HG02759 (cell line): ENCODE results near the gene UCP3.
A peak's percentile ranks its signal among the peaks of the same experiment; 100 is the strongest.

Experiments used
- ATAC-seq: cut with Tn5 transposase; IDR thresholded peaks from one replicate; pipeline ENCODE4 v1.9.1; 2021; ENCODE audit warnings: mild to moderate bottlenecking, moderate library complexity; ENCODE audit not compliant: unreplicated experiment

UCP3 gene, protein sequence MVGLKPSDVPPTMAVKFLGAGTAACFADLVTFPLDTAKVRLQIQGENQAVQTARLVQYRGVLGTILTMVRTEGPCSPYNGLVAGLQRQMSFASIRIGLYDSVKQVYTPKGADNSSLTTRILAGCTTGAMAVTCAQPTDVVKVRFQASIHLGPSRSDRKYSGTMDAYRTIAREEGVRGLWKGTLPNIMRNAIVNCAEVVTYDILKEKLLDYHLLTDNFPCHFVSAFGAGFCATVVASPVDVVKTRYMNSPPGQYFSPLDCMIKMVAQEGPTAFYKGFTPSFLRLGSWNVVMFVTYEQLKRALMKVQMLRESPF

DNA sequence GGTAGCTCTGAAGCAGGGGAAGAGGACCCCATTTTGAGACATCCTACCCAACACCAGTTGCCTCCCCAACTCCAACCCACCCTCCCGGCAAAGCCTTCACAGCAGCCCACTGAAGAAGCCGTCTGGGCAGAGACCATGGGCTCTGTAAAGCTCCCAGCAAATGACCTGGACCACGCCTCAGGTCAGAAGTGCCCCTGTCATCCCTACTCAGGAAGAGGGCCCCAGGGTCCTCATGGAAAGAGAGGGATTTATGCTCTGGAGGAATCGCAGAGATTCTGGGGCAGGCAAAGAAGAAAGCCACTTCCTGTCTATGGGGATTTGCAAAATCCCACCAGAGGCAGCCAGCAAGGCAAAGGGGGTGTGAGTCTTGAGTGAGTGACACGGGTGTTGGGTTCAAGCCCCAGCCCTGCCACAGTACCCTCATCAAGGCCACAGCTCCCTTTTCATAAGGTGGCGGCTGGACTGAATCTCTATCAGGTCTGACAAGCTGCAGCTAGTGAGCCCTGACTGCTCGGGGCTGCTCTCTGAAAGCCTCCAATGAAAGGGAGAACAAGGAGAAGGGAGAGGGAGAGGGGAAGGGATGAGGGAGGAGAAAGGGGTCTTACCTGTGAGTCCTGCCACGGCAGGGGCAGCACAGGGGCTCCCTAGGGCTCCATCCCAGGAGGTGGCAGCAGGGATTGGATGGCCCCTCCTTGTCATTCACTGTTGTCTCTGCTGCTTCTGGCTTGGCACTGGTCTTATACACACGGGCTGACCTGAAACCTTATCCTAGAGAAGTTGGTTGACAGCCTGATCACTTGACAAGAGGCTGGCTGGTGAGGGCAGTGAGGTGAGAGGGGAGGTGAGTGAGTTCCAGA is at the start of gene UCP3:
Gene UCP3 (minus strand): TSS at position 713 of the 857 bp plus-strand sequence. CDS start 2,043 bp downstream, outside the sequence.
- no peak for ATAC-seq

DNA sequence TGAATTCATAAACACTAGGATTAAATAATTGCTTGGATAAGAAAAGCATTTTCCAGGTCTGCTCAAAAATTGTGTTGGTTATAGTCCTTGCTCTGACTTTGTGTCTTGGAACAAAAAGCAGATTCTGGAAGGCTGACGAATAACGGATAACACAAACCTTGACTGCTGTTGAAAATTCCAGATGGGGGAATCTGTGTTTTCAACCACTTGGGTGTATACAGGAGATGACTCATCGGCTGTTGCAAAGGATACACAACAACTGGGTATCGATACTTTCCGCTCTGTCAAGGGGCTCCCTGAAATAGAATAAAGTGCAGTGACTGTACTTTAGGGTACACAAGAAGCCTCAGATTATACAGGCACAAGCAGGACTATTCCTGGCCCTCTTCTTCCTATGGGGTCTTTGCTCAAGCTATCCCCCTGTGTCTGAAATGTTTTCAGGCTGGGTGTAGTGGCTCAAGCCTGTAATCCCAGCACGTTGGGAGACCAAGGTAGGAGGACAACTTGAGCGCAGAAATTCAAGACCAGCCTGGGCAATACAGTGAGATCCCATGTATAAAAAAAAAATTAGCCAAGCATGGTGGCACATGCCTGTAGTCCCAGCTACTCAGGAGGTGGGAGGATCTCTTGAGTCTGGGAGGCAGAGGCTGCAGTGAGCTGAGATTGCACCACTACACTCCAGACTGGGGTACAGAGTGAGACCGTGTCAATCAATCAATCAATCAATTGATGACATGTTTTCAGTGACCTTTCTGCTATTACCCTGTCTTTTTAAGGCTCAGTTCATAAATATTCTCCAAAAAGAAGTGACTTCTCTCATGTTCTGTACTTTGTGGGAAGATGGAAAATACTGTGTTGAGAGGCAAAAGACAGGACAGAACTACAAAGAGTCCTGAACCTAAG is 48.6 kb upstream of the UCP3 start:
- no peak for ATAC-seq

DNA sequence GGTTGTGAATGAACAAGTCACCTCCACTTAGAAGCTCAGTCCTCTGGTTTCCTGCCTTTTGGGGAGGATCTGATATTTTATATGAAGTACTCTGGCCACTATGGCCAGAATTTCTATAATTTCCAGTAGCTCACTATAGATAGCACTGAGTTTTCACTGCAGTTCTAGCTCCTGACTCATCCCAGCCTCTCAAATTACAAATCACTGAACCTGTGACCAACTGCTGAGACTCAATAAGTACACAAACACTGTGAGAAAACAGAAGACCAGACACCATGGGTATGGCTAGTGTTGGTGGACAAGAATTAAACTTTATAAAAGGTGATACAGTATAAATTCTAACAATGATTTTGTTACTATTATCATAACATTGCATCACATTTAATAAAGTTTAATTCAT is 47.1 kb upstream of the UCP3 start:
- ATAC-seq: no peak

DNA sequence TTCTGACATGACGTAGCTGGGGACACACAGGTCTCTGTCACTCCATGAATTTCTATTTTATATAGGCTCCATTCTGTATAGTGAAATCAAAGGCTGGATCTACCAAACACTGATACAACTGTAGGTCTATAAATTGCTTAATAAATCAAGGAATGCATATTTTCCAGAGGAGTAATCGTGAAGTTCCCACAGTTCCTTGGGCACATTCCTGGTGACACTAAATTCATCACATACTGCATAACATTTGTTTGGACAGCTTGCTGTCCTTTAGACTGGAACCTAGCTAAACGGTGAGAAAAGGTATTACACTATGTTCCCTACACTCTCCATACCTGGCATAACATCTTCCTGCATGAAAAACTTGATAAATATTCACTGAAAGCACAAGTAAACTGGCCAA is 41.6 kb upstream of the UCP3 start:
- ATAC-seq: no peak

DNA sequence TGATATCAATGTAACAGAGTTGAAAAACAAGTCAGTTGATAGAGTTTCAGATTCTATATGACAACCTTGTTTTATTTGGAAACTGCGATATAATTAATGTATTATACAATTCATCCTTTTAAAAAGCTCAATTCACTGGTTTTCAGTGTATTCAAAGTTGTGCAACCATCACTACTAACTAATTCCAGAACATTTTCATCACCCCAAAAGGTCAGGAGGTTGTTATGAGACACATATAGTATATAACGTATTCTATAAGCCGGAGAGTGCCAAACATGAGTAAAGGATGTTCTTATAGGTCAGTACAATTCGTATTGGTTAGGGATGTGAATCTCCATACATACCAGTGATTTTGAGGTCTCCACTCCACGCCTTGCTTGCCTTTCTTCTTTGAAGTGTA is 40.1 kb upstream of the UCP3 start:
- no peak for ATAC-seq

DNA sequence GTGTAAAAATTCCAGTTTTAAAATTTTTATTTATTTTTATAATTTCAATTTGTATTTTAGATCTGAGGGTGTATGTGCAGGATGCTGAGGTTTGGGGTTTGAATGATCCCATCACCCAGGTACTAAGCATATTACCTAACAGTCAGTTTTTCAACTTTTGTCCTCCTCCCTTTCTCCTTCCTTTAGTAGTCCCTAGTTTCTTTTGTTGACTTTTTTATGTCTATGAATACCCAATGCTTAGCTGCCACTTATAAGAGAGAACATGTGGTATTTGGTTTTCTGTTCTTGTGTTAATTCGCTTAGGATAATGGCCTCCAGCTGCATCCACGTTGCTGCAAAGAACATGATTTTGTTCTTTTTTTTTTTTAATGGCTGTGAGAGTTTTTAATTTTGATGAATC is 35.7 kb upstream of the UCP3 start:
- ATAC-seq: no peak

DNA sequence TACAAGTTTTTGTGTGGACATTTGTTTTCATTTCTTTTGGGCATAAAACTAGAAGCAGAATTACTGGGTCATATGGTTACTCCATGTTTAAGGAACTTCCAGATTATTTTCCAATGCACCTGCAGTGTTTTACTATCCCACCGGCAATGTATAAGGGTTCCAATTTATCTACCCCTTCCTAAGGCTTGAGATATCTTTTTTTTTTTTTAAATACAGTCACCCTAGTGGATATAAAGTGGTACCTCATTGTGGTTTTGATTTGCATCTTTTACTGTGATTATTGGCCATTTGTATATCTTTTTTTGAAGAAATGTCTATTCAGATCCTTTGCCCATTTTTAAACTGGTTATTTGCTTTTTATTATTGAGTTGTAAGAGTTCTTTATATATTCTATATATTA is 34.6 kb upstream of the UCP3 start:
- ATAC-seq: no peak

DNA sequence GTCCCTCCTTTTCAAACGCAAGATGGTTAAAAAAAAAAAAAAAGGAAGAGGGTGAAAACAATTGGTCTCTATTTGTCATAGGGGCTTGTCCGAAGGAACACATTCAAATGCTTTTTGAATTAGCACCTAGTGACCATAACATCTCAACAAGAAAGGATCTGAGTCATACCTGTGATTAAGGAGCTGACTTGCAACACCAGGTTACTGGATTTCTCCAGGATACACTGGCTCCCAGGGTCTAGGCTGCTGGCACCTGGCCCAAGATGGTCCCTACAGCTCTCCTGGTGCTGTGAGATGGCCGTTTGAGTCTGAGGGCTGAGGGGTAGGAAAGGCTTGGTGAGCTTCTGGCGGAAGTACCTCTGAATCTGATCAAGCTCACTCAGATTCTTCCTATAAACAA is 28.4 kb upstream of the UCP3 start:
- no peak for ATAC-seq

DNA sequence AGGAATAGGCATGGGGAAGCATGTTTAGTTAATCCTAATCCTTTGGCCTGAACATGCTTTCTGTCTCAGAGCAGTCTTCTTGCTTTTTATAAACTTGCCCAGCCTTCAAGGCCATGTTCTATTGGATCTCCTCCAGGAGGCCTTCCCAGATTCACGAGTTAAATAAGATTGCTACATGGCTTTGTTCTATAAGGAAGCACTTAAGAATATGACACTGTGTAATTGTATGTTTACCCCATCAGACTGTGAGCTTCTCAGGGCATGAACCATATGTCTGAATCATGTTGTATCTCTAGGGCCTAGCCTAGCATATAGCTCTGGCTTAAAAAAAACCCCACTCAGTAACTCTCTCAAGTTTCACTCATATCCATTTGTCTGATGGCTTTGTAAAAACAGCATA is 26.4 kb upstream of the UCP3 start:
- ATAC-seq: no peak

DNA sequence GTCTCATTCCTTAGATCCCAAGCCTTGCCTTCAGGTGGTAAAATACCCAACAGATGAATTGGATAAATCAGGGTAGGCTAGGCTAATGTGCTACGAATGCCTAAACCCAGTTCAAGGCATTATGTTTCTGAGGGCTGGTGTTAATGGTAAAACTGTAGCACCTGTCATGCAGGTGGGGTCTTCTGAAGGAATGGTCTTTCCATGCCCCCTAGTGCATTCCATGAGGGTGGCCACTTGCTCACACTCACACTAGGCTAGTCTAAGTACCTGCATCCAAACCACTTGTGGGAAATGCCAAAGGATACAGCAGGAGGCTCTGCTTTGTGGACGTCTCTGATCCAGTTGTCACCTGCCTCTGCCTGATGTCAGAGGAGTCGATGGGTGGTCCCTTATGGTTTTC is 24.2 kb upstream of the UCP3 start:
- no peak for ATAC-seq

DNA sequence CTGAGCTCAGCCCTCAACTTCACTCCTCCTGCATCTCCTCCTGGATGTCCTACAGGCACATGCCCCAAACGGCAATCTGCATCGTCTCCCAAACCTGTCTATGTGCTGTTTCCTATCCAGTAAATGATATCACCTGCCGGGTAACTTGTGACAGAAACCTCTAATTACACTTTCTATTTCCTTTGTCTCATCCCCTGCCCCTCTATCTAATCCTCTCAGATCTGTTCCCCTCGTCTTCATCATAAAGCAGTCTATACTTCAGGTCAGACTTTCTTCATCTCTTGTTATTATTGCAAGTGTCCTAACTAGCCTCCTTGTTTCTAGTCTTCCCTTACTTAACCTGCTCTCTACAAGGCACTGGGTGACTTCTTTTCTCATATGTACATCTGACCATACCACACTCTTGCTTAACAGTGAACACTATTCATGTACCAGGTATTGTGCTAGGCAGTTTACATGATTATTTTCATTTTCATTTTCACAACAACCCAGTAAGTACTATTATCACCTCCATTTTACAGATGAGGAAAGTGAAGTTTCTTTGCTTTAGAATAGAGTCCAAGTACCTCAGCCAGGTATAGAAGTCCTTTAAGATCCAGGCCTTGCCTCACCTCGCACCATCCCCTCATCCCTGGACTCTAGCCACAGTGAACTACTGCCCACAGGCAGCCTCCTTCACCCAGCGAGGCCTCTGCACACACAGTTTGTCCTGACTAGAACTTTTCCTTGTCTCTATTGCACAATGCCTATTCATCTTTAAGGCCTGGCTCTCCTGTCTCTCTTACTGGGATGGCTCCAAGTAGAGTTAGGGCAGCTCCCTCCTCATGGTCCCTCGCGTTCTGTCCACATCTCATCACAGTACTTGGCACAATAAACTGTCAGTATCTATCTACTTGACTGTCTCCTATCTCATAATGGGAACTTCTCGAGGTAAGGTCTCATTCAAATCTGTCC is 22.1 kb upstream of the UCP3 start:
- ATAC-seq: no peak

DNA sequence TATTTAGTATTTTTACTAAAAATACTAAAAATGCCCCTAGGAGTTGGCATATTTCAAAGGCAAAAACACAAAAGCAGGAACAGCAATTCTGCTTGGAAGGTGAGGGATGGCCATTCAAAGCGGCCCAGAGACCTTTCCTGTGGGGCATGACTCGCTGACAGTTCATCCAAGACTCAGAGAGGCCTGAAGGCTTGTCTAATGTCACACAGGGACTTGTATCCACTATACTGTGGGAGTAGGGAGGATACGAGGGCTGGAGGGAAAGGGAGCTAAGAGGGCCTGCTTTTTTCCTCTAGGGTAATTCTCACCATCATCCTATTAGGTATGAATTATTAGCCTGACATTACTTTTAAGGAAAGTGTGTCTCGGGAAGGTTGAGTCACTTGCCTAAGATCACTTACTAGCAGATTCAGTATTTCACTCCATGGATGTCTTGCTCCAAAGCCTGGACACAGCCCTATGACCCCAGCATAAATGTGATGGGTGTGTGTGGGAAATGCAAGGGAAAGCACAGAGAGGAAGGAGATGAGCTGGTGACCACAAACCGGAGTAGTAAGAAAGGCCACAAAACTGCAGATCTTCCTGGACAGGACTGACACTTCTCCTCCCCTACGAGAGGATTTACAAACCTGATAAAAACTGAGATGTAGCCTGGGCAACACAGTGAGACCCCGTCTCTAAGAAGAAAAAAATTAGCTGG is 16.7 kb upstream of the UCP3 start:
- no peak for ATAC-seq

DNA sequence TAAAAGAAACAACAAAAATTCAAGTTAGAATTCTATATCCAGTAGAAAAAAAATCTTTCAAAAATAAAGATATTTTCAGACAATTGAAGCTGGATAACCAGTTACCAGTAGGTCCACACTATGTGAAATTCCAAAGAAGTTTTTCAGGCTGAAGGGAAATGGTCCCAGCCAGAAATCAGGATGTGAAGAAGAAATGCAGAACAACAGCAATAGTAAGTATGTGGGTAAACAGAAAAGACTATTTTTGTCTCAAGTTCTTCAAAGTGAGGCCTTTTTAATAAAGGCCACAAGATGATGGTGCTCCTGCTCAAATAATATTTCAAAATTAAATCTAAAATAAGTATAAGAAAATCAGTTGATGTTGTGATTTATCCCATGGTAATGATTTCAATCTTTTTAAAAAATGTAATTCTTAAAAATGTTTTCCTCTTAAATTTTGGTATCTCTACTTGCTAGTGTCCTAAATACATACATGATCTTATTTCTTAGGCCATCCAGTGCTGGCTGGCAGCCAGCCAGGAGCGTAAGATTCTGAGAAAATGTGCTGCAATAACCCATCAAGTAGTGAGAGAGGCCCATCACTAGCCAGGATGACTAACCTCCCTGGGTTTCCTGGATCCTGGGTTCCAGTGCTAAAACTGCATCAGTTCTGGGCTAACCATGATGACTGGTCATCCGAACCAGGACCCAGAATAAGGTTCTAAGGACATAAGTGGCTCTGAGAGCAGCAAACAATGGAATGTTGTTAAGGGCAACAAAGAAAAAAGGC is 15.6 kb upstream of the UCP3 start:
- ATAC-seq: no peak

DNA sequence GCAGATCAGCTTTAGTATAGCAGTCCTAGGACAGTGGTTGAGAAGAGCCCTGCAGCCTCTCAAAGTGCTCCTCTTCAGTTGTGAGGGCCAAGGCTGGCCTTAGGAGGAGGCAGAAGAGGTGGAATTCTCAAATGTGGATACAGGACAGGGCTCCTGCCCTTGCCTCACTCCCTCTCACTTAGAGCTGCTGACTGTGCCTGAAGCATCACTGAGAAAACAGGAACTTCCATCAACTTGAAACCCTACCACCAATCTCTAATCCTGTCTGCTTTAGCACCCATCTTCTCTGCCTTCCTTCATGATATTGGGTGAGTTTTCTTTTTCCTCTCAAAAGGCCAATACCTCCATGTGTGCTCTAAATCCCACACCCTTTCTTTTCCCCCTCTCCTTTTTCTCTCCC is 14.4 kb upstream of the UCP3 start:
- no peak for ATAC-seq

DNA sequence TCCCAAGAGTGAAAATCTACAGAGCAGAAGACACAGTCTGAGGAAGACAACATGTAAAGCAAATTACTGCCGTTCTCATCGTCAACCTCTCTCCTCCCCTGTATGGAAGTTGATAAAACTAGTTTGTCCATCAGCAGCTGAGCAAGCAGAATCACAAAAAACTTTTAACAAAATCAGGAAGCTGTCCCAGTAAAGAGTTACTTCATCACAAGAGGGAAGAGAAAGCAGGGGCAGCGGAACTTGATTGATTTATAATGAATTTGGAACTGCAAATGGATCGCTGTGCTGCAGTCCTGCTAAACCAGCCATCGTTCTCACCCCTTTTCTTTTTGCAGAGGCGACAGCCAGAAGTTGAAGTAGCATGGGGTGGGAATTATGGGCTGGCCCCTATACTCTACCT is 13.7 kb upstream of the UCP3 start:
- no peak for ATAC-seq

DNA sequence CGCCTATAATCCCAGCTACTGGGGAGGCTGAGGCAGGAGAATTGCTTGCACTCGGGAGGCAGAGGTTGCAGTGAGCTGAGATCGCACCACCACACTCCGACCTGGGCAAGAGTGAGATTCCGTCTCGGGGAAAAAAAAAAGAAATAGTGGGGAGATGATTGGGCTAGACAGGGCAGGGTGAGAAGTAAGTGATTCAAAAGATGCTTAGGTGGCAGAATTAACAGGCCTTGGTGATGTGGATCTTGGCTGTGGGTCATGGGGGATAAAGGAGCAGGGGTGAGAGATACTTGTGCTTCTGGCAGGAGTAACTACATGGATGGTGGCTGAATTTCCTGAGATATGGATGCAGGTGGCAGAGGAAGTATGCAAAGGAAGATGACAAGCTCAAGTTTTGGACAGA is 13.1 kb upstream of the UCP3 start:
- ATAC-seq: no peak

DNA sequence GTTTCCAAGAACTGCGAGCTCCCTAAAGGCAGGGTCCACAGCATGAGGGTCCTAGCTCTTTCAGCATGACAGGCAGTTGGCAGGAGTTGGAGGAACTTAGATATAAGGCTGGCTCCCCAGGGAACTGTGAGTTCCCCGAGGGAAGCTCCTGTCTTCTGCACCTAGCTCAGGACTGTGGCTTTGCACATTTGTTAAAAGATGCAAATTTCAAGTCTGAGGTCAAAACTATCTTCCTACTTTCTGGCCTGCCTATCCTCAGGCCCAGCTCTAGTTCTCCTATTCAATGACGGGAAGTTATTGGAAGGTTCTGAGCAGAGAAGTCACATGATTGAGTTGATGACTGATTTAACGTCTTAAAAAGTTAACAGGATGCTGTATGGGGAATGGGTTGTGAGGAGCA is 11.7 kb upstream of the UCP3 start:
- peak; percentile 61 for ATAC-seq

DNA sequence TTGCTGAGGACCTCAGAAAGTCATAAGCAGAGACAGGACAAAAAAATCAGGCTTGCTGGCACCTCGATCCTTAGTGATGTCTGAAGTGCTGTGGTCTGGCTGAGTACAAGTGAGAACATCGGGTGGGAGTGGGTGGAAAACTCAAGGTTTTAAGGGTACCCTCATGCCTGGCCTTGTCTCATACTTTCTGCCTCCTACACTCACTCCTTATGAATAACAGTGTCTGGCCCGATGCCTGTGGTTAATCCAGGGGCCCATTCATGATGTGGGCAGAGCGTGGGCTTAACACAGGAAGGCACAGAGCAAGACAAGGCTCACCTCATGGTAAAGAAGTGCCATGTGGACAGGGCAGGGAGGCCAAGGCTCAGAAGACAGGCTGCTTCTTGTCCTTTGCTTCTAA is 11.0 kb upstream of the UCP3 start:
- ATAC-seq: peak; percentile 24
